Choroid plexus epithelial cell (primary cell): Measurements from ENCODE around the gene DISP3.

Experiments used
- DNase-seq: peaks from one replicate; pipeline ENCODE4 v3.0.0-alpha.2; 2010; ENCODE audit warnings: low read depth
- H3K4me3 ChIP-seq: 2 replicates; pipeline ENCODE4 v1.5.1; 2011; ENCODE audit warnings: low read depth, mild to moderate bottlenecking, control low read depth, low read length, moderate library complexity
- TF ChIP-seq, protein P1 (sequence below): conservative IDR thresholded peaks from 2 replicates; pipeline ENCODE4 v1.5.1; 2011; ENCODE audit warnings: low read depth, mild to moderate bottlenecking, control low read depth, inconsistent platforms, low read length, moderate library complexity

DISP3 gene

DNA sequence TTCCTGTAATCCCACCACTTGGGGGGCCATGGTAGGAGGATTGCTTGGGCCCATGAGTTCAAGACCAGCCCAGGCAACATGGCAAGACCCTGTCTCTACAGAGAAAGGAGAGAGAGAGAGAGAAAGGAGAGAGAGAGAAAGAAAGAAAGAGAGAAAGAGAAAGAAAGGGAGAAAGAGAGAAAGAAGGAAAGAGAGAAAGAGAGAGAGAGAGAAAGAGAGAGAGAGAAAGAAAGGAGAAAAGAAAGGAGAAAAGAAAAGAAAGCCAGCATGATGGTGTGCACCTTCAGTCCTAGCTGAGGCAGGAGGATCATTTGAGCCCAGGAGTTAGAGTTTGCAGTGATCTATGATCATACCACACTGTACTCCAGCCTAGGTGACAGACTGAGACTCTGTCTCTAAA is 82.8 kb downstream of the DISP3 start:
- TF ChIP-seq, protein P1, sequence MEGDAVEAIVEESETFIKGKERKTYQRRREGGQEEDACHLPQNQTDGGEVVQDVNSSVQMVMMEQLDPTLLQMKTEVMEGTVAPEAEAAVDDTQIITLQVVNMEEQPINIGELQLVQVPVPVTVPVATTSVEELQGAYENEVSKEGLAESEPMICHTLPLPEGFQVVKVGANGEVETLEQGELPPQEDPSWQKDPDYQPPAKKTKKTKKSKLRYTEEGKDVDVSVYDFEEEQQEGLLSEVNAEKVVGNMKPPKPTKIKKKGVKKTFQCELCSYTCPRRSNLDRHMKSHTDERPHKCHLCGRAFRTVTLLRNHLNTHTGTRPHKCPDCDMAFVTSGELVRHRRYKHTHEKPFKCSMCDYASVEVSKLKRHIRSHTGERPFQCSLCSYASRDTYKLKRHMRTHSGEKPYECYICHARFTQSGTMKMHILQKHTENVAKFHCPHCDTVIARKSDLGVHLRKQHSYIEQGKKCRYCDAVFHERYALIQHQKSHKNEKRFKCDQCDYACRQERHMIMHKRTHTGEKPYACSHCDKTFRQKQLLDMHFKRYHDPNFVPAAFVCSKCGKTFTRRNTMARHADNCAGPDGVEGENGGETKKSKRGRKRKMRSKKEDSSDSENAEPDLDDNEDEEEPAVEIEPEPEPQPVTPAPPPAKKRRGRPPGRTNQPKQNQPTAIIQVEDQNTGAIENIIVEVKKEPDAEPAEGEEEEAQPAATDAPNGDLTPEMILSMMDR, result no peak
- no peak overlapping the region for H3K4me3 ChIP-seq
- DNase-seq, result no peak

DNA sequence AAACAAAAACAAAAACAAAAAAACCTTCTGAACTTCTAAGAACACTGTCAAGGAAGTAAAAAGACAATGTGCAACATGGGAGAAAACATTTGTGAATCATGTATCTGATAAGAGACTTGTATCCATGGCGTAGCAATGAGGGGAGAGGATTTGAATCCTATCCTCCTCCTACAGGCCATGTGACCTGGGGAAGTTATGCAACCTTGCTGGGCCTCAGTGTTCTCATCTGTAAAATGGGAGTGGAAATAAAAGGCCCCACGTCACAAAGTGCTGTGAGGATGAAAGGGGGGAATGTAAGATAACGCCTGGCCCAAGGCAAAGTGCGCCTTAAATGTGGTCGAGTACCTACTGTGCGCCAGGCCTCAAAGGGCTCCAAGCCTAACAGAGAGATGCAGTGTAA is 83.7 kb downstream of the DISP3 start:
- DNase-seq, result no peak
- TF ChIP-seq, protein P1, result no peak
- H3K4me3 ChIP-seq, result no peak overlapping the region

DNA sequence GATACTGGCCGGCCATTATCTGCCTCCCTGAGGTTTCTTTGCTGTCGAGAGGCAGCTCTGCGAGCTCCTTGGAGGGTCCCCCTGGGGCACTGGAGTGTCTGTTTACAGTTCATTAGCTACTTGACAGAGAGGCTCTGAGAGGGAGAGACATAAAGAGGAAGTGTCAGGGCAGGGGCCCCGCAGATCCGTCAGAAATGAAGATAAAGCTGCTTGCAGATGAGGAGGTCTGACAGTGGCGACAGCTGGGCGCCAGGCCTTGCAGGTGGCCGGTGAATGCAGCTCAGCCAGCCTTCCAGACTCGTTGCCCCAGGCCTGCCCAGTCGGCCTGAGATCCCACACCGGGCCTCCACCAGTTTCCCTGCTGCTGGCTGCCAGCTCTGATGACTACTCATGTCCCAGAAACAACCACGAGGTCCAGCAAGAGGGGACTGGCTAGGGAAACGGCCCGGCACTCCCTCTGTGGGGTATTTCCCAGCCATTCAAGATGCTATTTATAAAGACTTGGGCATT is 84.7 kb downstream of the DISP3 start:
- TF ChIP-seq, protein P1, result no peak
- H3K4me3 ChIP-seq, result no peak overlapping the region
- peak; percentile 7 for DNase-seq

DNA sequence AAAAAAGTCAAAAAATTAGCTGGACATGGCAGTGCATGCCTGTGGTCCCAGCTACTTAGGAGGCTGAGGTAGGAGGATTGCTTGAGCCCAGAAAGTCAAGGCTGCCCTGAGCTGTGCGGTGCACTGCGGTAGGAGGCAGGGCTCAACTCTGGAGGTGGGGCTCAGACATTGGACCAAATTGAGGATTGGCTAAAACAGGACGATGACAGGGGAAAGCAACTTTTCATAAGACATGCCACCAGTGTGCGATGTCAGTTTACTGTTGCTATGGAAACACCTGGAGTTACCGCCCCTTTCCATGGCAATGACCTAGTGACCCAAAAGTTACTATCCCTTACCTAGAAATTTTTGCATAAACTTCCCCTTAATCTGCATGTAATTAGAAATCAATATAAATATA is 85.3 kb downstream of the DISP3 start:
- DNase-seq, result no peak

DNA sequence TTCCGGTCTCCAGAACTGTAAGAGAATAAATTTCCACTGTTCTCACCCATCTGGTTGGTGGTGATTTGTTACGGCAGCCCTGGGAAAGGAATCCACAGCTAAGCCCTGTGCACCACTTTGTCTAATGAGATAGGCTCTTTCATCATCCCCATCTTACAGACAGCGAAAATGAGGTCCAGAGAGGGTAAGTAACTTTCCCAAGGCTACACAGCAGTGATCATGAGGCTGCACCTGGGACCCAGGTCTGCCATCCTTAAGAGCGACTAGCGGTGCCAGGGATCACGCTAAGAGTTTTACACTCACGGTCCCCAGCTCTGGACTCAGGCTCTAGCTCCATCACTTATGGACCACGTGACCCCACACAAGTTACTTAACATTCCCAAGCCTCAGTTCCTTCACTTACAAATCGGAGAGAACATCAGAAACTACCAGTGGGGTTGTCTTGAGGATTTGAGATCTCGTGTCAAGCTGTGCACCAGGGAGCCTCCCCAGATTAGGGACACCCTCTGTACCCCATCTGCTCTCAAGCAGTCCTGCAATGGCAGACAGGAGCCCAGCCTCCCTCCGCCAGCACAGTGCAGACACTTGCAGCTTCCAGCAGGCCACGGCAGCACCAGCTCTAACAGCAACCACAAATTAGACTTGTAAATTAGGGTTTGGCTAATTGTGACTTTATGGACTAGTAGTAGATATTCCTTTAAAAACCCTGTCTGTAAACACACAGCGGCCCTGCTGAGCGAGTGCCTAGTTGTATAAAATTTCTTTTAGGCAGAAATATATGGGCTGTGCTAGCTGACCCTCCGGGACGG is 87.3 kb downstream of the DISP3 start:
- H3K4me3 ChIP-seq, result no peak overlapping the region
- TF ChIP-seq, protein P1, result no peak
- DNase-seq, result no peak

More for the DNA sequence above, 85.3 kb downstream of the DISP3 start:
- TF ChIP-seq, protein P1, result no peak
- H3K4me3 ChIP-seq, result no peak overlapping the region

DNA sequence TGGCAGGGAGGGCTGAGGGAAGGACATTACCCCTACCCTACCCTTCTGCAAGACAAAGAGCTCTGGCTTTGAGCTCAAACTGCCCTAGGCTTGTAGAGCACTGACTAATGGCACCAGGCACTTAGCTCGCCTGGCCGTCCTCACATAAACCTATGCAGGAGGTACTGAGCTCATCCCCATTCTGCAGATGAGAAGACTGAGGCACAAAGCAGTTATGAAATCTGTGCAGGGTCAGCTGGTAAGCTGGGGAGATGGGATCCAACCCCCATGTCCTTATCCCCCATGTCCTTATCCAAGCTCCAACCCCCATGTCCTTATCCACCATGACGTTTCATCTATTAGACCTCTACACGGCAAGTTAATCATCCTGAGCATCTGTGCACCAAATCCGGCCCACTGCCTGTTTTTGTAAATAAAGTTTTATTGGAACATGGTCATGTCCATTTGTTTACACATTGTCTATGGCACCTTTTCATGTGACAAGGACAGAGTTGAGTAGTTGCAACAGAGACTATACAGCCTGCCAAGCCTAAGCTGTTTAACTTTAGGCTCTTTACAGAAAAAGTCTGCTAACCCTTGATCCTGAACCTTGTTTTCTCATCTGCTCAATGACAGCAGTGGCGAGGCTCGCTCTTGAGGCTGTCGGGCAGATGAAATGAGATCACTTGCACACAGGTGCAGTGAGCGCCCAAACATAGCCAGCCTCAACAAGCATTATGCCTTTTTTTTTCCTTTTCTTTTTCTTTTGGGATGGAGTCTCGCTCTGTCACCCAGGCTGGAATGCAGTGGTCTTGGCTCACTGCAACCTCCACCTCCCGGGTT is 88.5 kb downstream of the DISP3 start:
- H3K4me3 ChIP-seq, result no peak overlapping the region
- no peak for DNase-seq
- TF ChIP-seq, protein P1, result no peak
